T1000 (cell line): ENCODE data around the gene CTNNA2.

ENCODE experiments used
- DNase-seq: peaks from one replicate; lab custom pipeline; 2025; ENCODE audit warnings: mixed read lengths; lab: John Stamatoyannopoulos, UW

Gene CTNNA2

DNA sequence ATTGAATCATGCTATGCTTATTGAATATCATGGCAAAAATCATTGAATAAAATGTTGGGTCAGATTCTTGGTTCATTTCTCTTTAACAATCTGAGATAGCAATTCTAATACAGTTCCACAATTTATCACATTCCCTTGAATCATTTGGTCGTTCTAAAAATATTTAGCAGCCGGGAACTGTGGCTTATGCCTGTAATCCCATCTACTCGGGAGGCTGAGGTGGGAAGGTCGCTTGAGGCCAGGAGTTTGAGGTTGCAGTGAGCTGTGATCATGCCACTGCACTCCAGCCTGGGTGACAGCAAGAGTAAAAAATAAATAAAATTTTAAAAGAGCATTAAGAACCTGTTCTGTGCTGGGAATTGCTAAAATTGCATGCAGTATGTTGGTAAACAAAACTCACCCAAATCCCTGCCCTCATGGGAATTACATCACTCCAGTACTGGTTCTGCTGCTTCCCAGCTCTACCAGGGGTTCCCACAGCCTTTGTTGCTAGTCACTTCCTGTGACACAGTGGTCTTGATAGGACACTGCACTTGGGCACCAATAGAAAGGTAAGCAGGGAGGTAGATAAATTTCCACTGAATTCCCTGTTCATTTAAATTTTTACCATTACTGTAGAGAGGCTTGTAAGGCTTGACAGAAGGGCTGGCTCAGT, 200.4 kb downstream of the CTNNA2 start:
- no peak for DNase-seq

DNA sequence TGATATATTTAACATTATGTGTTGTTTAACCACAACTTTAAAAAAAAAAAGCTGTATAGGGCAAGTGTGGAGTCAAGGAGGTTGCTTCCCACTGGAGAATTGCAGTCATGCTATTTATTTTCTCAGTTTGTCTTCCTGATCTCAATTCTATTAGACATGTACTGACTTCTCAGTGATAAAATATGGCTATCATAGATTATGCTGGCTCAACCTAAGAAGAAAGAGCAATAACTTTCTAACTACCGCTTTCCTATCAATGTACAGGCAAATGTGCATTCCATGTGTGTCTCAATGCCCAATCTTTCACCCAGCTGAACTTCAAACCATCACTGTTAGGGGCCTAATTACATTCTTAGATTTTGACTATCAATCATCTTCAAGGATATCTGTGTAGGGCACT, 201.4 kb downstream of the CTNNA2 start:
- DNase-seq, result no peak

DNA sequence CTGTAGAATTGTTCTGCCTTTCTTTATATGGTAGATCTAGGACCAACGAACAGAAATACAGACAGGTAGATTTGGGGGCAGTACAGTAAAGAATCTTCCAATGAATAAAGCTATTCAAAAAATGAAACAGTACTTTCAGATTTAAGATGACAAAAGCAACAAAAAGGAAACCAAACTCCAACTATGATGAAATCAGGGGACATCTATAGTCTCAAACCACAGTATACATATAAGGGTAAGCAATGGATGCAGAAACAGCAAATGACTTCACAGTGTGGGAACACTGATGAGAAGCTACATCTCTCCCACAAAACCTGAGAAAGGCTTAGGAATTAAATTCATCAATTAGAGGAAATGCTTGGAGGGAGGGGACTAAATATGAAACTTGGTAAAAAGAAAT, 202.5 kb downstream of the CTNNA2 start:
- DNase-seq, result no peak

DNA sequence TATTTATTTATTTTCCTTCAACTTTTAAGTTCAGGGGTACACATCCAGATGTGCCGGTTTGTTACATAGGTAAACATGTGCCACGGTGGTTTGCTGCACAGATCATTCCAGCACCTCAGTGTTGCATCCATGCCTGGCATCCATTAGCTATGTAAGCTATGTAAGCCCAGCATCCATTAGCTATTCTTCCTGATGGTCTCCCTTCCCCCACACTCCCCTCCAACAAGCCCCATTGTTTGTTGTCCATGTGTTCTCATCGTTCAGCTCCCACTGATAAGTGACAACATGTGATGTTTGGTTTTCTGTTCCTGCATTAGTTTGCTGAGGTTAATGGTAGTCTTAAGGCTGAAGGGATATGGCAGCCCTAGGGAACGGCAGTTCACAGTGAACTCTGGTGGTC, 203.4 kb downstream of the CTNNA2 start:
- DNase-seq, result no peak

DNA sequence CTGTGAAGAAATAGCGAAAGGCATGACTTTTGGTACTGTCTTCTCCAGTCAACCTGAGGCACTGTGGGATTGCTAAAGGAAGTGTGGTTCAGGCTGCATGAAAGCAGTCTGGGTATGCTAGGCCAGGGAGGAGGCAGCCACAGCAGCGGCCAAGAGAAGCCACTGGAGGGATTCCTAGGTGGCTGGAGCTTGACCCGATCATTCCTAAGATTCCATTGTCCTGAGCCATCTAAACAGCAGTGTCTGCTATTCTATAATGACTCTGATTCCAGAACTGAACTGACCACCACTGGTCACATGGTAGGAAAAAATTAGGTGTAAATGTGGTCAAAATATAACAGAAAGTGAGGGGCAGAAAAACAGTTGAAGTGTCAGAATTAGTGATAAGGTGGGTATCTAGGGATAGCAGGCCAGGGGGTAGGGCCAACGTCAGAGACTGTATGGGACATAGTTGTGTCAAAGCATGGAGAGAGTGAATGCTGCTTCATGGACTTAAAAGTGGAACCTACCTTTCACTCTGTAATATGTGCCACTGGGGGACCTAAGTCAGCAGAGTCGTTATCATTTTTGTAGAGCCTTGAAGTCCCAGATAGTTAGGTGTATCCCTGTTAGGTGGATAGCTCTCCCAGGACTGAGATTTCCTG, 204.6 kb downstream of the CTNNA2 start:
- peak; percentile 44 for DNase-seq

DNA sequence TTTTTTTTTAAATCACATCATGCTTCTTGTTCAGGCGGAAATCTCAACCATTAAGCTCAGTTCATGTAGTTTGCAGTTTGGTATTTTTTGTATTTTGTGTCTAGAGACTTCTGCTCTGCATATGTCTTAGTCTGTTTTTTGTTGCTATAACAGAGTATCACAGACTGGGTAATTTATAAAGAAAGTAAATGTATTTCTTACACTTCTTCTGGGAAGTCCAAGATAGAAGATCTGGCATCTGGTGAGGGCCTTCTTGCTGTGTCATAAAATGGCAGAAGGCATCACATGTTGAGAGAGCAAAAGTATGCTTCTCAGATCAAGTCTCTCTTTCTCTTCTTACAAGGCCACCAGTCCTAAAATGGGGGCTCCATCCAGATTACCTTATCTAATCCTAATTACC, 208.2 kb downstream of the CTNNA2 start:
- DNase-seq, result no peak

DNA sequence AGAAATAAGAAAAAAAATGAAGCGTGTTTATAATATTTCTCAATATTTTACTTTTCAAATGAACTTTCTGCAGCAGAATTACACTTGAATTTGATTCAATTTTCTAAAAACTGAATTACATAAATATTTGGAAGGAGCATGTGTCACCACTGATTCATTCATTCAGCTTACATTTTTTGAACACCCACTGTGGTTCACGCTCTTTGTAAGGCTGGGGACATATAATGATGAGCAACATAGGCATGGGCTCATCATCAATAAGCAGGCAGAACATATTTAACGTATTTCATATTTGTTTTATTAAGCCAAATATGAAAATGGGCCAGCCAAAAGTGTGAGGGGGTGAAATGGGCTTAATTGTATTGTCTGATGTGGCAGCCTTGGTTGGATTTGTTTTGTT, 209.1 kb downstream of the CTNNA2 start:
- DNase-seq, result no peak

DNA sequence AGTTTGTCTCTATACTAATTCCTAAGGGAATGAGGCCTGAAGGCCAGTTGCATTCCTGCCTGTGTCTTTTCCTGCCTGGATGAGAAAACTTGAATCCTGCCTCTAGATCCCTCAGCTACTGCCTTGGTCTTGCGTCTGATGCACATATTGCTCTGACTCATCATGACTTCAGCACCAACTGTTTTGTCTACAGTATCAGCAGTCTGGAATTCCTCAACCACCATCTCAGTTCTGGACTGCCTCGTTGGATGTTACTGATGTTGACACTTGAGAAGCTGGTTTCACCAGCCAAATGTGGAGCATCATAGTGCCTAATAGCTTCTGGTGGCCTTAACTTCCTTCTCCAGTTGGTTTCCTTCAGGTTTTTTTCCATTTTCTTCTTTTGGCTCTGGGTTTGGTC, 211.0 kb downstream of the CTNNA2 start:
- DNase-seq, result peak; percentile 22

DNA sequence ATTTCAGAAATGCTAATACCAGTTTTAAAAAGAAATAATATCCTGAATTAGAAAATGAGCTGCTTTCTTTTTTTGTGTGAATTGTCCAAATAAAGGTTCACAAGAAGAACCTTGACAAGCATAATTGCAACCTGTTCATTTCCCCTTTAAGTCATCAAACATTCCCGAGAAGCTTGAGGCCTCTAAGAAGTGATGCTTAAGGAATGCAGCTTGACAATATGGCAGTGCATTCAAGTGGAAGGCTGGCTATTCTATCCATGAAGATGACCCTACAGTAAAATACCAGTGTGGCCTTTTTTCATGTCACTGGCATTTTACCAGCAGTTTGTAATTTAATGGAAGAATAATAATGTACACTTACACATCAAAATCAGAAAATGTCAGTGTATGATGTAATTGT, 216.7 kb downstream of the CTNNA2 start:
- DNase-seq, result no peak

DNA sequence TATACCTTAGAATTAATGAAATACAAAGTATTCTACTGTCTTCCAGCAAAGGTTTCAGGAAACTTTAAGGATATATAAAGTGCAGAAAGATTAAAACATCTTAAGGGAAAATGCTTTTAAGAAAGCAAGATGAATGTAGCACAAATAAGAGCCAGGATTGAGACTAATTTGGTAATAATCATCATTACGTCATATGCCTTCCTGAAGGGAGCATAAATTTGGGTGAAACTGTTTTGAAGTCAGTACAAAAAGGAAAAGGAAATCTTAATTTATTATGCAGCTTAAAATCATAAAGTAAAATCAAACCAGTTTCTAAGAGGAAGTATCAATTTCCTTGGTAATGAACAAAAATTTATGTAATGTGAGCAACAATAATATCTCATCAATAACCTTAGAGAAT, 221.7 kb downstream of the CTNNA2 start:
- no peak for DNase-seq

DNA sequence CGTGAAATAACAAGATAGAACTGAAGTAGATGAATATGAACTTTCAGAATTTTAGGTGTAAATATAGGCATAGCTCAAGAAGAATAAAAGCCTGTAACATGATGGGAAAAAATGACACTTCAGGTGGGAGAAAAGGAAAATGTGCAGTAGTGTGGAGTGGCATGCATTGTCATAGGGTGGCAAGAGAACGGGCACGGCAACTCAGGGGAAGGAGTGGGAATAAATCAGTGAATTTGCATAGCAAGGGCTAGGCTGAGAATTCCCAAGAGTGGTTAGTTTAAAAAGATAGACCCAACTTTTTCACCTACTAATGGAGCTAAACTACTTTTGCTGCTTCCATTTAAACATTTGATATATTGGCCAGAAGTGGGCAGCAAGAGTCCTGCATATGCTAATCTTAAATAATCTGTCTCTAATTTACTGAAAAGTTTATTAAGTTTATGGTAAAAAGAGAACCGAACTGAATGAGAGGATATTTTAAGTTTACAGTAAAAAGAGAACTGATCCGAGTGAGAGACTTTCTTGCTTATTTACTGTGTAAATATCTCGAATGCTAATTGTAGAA, 228.1 kb downstream of the CTNNA2 start:
- no peak for DNase-seq

DNA sequence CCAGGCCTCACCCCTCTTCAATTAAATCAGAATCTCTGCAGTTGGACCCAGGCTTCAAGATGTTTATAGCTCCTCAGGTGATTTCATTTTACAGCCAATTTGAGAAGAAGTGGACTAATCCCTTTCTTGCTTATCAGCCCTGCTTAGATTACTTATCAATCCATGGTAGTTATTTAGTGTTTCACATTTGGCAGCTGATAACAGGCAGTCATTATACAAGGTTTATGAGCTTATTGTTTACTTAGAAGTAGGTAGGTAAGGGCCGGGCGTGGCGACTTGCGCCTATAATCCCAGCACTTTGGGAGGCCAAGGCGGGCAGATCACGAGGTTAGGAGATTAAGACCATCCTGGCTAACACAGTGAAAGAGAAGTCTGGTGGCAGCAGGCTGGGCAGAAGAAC, 237.5 kb downstream of the CTNNA2 start:
- DNase-seq, result no peak

DNA sequence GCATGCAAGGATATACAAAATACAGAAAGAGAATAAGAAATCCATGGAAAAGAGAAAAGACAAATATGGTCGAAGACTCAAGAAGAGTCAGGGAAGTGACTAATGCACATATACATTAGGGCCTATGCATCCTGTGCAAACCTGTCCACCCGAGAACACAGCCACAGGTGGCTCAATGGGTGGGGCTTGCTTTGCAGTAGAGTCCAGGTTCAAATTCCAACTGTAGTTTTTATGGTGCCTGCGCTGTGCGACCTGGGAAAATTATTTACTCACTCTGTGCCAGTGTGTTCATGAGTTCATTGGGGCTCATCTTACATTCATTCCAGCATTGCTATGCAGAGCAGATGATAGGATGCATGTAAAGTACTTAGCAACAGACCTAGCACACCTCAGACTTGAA, 244.7 kb downstream of the CTNNA2 start:
- no peak for DNase-seq

DNA sequence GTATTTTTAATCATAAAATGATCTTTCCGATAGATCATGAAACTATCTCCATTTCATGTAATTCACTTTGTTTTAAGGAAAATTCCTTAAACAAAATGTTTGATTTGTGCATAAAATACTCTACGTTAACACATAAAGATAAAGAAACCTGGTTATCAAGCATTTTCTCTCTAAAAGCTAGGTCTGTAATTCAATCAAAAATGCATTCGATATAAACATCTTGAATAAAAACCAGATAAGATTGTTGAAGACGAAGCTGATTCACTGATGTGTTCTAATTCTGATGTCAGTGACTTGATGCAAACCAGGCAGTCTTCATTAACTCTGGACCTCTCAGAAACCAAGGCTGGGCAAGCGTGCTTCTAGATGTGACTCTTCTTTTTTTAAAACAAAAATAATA, 245.2 kb downstream of the CTNNA2 start:
- no peak for DNase-seq

DNA sequence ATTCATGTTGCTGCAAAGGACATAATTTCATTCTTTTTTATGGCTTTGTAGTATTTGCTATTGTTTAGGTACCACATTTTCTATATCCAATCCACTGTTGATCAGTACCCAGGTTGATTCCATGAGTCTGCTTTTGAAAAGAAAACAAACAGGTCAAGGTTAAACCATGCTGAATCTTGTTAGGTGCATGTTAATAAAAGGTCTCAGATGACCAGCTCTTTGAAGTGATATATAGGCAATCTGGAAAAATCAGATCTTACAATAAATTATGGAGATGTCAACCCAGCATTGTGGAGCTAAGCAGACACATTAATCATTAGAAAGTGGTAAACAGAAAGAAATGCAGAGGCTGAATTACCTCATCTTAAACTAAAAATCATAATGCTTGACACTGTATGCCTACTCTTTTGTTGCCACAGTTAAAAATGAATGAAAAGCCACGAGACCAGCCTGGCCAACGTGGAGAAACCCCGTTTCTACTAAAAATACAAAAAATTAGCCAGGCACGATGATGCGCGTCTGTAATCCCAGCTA, 246.0 kb downstream of the CTNNA2 start:
- no peak for DNase-seq

DNA sequence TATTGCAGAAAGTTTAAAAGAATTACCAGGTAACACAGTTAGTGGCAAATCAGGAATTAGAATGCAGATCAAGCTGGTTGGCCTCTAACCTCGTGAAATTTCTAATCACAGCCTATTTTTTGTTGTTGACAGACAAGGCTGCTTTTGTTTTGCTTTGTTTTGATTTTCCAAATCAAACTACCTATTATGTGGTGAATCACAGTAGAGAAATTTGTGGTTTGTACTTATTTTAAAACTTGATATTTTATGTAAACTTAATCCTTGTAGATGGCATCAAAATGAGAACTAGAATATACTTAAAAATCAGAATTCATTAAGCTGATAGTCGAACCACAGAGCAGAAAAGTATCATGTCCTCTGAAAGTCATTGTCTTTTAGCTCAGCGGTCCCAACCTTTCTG, 258.1 kb downstream of the CTNNA2 start:
- DNase-seq, result no peak

DNA sequence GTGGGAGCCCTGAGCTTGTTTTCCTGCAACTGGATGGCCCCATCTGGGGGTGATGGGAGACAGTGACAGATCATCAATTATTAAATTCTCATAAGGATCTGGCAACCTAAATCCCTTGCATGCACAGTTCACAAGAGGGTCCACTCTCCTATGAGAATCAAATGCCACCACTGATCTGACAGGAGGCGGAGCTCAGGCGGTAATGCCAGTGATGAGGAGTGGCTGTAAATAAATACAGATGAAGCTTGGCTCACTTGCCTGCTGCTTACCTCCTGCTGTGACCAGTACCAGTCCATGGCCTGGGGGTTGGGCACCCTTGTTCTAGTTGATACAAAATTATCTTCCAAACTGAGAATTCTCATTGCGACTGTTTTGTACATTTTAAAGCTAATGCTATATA, 258.6 kb downstream of the CTNNA2 start:
- DNase-seq, result no peak

DNA sequence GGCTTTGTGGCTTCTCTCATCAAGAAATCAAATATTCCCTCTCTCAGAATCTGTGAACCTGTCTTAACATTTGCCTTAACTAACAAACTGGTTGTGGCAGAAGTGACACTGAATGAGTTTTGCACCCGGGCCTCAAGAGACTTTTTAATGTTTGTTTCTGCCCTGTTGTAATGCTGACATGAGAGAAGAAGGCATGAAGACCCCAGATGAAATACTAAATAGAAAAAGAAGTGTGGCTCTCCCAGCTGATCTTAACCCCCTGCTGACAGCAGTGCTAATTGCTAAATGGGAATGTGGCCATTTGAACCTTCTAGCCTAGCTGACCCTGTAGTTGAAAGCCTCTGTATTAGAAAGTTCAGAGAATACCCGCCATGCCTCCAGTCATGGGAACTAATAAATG, 261.2 kb downstream of the CTNNA2 start:
- DNase-seq, result no peak

DNA sequence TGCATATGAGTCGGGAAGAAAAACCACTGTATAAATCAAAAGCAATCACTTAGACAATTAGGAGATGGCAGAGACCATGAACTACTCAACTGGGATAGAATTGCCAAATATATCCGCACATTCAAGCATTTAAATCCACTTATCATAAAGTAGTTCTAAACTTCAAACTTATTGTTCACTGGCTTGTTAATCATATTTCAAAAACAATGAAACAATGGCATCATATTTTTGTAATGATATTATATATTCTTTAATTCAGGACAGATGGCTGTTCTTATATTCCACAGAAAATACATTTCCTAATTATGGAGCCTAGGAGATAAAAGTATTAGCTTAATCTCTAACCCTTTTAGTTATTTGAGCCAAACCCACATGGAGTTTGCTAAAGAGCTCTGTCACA, 263.6 kb downstream of the CTNNA2 start:
- DNase-seq, result no peak

DNA sequence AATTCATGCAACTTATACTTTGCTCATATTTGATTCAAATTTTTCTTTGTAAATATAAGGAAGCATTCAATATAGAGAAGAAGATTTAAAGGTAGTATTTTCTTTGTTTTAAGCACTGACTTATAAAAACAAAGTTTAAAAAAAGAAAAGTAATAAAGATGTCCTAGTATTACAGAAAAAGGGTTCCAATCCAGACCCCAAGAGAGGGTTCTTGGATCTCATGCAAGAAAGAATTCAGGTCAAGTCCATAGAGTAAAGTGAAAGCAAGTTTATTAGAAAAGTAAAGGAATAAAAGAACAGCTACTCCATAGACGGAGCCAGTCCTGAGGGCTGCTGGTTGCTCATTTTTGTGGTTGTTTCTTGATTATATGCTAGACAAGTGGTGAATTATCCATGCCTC, 267.9 kb downstream of the CTNNA2 start:
- no peak for DNase-seq

DNA sequence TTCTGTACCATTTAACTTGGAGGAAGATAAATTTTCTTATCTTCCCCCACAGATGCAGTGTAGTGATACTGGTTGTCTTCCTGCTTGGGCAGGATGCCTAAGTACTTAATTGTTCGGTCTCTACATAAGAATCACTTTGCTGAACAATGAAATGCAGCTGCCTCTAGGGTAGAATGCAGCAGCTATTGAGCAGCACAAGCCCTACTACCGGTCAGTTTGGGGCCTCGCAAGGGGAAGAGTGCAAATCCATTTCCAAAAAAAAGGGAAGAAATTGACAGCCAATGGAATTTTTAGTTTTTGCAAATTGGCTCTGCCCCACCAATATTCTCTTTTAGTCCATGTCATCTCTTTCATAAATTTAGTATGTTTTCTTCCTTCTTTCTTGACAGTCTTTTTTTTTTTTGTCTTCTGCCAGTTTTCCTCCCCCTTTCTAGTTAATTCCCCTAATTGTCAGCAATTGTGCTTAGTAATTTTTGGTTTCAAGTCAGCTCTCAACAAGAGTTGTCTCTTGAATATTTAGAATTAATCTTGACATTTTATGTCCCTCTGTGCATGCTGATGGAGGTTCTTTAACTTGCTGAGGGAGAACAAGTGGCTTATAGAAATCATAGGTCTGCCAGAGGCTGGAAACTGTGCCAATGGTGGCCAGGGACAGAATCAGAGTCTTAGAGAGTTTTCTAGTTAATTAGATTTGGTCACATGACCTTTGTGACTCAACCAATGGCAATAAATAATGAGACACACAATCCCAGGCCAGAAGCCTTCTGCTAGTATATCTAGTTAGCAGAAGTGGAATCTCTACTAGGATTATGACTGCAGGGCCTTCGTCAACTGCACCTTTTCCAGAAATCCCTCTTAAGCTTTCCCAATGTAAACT, 270.0 kb downstream of the CTNNA2 start:
- DNase-seq, result no peak

DNA sequence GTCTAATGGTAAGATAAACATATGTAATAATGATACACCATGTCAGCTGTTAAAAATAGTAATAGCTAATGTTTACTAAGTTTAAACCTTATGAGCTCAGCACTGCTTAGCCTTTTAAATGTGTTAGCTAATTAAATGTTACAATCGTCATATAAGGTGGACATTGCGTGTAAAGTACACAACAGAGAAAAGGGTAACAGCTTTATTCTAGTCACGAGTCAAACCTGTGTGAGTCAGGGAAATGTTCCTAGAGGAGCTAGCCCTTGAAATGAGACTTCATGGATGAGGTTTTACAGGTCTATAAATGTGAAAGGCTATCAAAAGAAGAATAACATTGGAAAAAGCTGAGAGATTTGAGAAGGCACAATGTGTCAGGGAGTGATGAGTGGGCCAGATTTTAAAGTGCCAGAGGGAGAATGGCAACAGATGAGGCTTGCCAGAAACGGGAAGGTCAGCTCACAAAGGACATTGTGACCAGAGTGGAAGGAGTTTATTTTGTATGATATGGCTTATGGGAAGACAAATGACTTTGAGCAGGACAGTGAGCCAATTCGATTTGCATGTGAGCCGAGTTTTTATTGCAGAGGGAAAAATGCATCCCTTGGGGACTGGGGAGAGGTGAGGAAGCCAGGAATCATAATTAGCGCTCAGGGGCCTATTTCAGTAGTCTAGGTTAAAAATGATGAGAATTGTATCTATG, 276.3 kb downstream of the CTNNA2 start:
- DNase-seq, result no peak
